Body of pancreas (tissue), 4 donors: ENCODE data around the gene PALS1. TPM values are rescaled to one million over a fixed set of nuclear protein-coding genes. Genes with fewer than 3 reads are reported as not detected.

Experiments used
- ATAC-seq: fragments of 150-250 bp; one replicate; pipeline ENCODE4 v1.9.1; 2016
- DNase-seq, 4 donors: peaks; one replicate each; pipeline ENCODE4 v3.0.0-alpha.2; 2019
- H3K27ac ChIP-seq, 4 donors: fragments of 200-600 bp; sonication (generic); 1 replicate in 3 of 4; 2 replicates in 1 of 4; pipeline versions ENCODE4 v1.5.1 to v1.6.1; 2016 to 2019; ENCODE audit warnings: mild to moderate bottlenecking in 1 of 4, mixed read lengths in 1 of 4, moderate library complexity in 1 of 4
- H3K27me3 ChIP-seq, 2 donors: fragments of 200-600 bp; sonication (generic); one replicate each; pipeline ENCODE4 v1.6.0; 2016; ENCODE audit warnings: mild to moderate bottlenecking in 1 of 2
- H3K36me3 ChIP-seq, 2 donors: fragments of 200-600 bp; sonication (generic); replicated peaks in 1 of 2; 2 replicates each; pipeline ENCODE4 v1.5.1; 2016; ENCODE audit warnings: low read depth in 2 of 2; ENCODE audit not compliant: insufficient read depth in 1 of 2
- H3K4me1 ChIP-seq: fragments of 200-600 bp; sonication (generic); one replicate; pipeline ENCODE4 v1.6.0; 2016
- H3K4me3 ChIP-seq, 2 donors: fragments of 200-600 bp; sonication (generic); 1 replicate in 1 of 2; 2 replicates in 1 of 2; pipeline ENCODE4 v1.5.1; 2016 to 2019
- H3K9me3 ChIP-seq, 3 donors: fragments of 200-600 bp; sonication (generic); 1 replicate in 2 of 3; 2 replicates in 1 of 3; pipeline ENCODE4 v1.5.1; 2016
- POLR2A ChIP-seq, 3 donors: fragments of 450-650 bp; IDR thresholded peaks; one replicate each; pipeline ENCODE4 v1.6.1; 2016; ENCODE audit warnings: antibody characterized with exemption in 3 of 3, mild to moderate bottlenecking in 2 of 3
- WGBS, 2 donors: methylation state at CpG; one replicate each; pipeline ENCODE4 v1.1.5; 2017; 5-methylcytosine and 5-hydroxymethylcytosine counted together
- intact Hi-C: fragments of 100-400 bp; cut with DNase I; formaldehyde crosslinking; loops from one replicate; pipeline ENCODE4 v1.15.1; 2023
- total RNA-seq, 2 donors: library from RNA; depleted of rRNA; stranded (reverse); fragments of >200 nt; gene quantifications; one replicate each; pipeline ENCODE4 v1.1.0, GENCODE V29; 2016
- TF ChIP-seq, protein P1 (sequence below), 7 experiments: fragments of 450-650 bp in 4 of 7; fragments of 200-600 bp in 3 of 7; sonication (generic) in 3 of 7; IDR thresholded peaks; one replicate each; pipeline ENCODE4 v1.5.1; 2016 to 2019; ENCODE audit warnings: antibody characterized with exemption in 7 of 7

The PALS1 gene
- total RNA-seq, 2 donors from 2014 or later, result 6.9 to 11.4 TPM

DNA sequence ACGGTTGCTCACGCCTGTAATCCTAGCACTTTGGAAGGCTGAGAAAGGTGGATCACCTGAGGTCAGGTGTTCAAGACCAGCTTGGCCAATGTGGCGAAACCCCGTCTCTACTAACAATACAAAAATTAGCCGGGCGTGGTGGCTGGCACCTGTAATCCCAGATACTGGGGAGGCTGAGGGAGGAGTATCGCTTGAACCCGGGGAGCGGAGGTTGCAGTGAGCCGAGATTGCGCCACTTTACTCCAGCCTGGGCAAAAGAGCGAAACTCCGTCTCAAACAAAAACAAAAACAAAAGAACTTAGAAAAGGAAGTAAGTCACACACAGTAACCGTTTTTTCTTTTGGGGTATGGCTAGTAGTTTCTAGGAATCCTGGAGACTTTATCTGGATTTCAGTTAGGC, 1.7 kb upstream of the PALS1 start:
- TF ChIP-seq, protein P1, sequence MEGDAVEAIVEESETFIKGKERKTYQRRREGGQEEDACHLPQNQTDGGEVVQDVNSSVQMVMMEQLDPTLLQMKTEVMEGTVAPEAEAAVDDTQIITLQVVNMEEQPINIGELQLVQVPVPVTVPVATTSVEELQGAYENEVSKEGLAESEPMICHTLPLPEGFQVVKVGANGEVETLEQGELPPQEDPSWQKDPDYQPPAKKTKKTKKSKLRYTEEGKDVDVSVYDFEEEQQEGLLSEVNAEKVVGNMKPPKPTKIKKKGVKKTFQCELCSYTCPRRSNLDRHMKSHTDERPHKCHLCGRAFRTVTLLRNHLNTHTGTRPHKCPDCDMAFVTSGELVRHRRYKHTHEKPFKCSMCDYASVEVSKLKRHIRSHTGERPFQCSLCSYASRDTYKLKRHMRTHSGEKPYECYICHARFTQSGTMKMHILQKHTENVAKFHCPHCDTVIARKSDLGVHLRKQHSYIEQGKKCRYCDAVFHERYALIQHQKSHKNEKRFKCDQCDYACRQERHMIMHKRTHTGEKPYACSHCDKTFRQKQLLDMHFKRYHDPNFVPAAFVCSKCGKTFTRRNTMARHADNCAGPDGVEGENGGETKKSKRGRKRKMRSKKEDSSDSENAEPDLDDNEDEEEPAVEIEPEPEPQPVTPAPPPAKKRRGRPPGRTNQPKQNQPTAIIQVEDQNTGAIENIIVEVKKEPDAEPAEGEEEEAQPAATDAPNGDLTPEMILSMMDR (IDR thresholded peaks at IDR 0.05), result no peak
- TF ChIP-seq POLR2A (IDR thresholded peaks at IDR 0.05), result no peak
- H3K4me3 ChIP-seq, result peak overlapping the region in 1 of 2 donors; percentile 4
- H3K27ac ChIP-seq, result no peak overlapping the region
- H3K36me3 ChIP-seq, result no peaks in the 10 kb centered on the region
- H3K4me1 ChIP-seq, result peaks cover 15% of the 10 kb centered on the region
- DNase-seq (no peak), ATAC-seq (no peak)
- H3K9me3 ChIP-seq, result no peaks in the 10 kb centered on the region
- intact Hi-C loops, result no loop called here
- WGBS, 2 donors, result 89 to 94% methylated on average over 14 of the region's 14 CpGs
- no peaks in the 10 kb centered on the region for H3K27me3 ChIP-seq

DNA sequence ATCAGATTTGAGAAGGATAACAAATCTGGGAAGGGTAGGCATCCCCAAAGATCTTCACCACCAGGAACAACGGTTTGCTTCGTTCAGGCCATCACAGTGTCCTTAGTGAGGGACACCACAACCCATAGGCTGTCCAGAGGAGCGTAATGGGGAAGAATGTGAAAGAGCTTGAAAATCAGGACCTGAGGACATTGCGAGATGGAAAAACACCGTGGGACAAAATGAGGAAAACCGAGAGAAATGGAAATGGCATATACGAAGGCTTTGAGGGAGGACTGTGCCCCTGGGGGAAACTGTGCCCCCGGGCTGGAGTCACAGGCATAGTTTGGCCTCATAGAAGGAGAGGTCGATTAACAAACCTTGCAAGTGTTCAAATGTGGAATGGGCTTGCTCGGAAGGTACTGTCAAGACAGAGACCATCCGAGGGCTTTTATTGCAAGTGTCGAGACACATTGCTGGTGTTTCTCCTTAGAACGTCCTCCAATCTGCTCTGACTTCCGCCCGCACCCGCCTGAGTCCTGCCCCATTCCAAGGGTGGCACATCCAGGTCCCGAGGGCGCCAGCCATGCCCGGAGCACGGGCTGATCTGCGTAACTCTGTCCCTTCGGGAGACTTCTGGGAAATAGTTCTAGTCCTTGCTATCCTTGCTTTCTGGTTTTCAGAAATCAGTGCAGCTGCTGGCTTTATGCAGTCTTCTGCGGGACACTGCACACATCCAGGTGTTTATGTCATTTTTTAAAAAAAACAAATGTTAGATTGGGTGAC, 885 bp upstream of the PALS1 start:
- Histone ChIP-seq H3K4me1 (peaks cover 15% of the 10 kb centered on the region), H3K36me3 (no peaks in the 10 kb centered on the region), H3K27ac (peak overlapping the region; percentile 78 to 100 (median 100)), H3K9me3 (no peaks in the 10 kb centered on the region), H3K27me3 (no peaks in the 10 kb centered on the region), H3K4me3 (peak overlapping the region; percentile 4 to 28)
- no peak for TF ChIP-seq POLR2A (IDR thresholded peaks at IDR 0.05)
- TF ChIP-seq, protein P1 (IDR thresholded peaks at IDR 0.05), result no peak
- WGBS, 2 donors, result 11% methylated on average over 22 to 23 of the region's 23 CpGs
- intact Hi-C loops, result no loop called here
- DNase-seq (peak; percentile 73 to 76 (median 75)), ATAC-seq (peak; percentile 55)

DNA sequence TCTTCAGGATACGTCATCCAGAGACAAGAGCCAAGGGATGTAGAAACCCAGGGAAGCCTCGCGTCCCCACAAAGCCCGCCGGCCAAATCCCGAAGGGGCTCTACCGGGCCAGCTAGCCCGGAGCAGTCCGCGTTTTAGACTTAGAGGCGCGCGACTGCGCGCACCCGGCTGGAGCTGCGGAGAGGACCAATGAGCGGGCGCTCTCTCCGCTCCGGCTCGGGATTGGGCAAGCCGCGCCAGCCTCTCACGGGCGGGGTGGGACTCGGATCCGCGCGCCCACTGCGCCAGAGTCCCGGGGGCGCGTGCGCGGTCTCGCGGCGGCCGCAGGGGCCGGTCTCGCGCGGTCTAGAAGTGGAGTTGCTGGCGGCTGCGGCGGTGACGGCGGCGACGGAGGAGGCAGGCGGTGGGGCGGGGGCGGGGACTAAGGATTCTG, 241 bp upstream of the PALS1 start:
- ATAC-seq, result peak; percentile 95
- peak overlapping the region; percentile 97 to 100 (median 100) for H3K27ac ChIP-seq

DNA sequence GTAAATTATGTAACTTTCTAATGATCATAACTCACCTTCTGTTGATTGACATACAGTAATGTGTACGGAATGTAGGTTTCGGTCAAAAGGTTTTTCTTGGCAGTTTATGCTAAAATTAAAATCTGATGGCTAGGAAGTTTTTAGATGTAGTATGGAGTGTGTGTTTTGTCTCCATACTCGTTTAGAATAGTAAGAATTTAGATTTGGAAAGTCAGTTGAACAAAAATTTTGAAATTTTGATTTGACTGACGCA, 859 bp downstream of the PALS1 start:
- H3K27ac ChIP-seq, result peak overlapping the region; percentile 97 to 100 (median 100)
- ATAC-seq (no peak), DNase-seq (no peak)
- H3K27me3 ChIP-seq, result no peaks in the 10 kb centered on the region
- no peaks in the 10 kb centered on the region for H3K36me3 ChIP-seq
- 5 to 6% methylated on average over 4 of the region's 4 CpGs for WGBS, 2 donors
- peak overlapping the region; percentile 74 to 86 for H3K4me3 ChIP-seq
- TF ChIP-seq, protein P1 (IDR thresholded peaks at IDR 0.05), result no peak
- no peak for TF ChIP-seq POLR2A (IDR thresholded peaks at IDR 0.05)
- H3K4me1 ChIP-seq, result peaks cover 15% of the 10 kb centered on the region
- no peaks in the 10 kb centered on the region for H3K9me3 ChIP-seq
- intact Hi-C loops, result no loop called here

More for the DNA sequence above, 241 bp upstream of the PALS1 start:
- Histone ChIP-seq H3K9me3 (no peaks in the 10 kb centered on the region), H3K36me3 (no peaks in the 10 kb centered on the region), H3K27me3 (no peaks in the 10 kb centered on the region), H3K4me3 (peak overlapping the region; percentile 74 to 86), H3K4me1 (peaks cover 15% of the 10 kb centered on the region)
- TF ChIP-seq, protein P1 (IDR thresholded peaks at IDR 0.05), result peak in 1 of 7 experiments; percentile 10
- TF ChIP-seq POLR2A (IDR thresholded peaks at IDR 0.05), result peak; percentile 66 to 88 (median 82)
- peak; percentile 96 to 97 (median 96) for DNase-seq
- 0% methylated on average over 7 to 49 of the region's 54 CpGs for WGBS, 2 donors
- intact Hi-C loops, result no loop called here

DNA sequence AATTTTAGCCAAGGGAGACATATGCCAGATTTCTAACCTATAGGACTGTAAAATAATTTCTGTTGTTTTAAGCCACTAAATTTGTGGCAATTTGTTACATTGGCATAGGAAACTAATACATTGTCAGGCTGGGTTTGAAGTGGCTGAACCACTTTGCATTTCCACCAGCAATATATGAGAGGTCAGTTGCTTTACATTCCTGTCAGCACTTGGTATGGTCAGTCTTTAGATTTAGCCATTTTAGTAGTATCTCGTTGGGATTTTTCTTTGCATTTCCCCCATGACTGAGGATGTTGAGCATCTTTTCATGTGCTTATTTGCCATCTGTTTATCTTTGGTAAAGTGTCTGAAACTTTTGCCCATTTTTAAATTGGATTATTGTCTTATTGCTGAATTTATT, 3.9 kb downstream of the PALS1 start:
- no peak overlapping the region for H3K4me3 ChIP-seq
- ATAC-seq (no peak), DNase-seq (no peak)
- peaks cover 7% of the 10 kb centered on the region for H3K4me1 ChIP-seq
- H3K9me3 ChIP-seq, result no peaks in the 10 kb centered on the region
- intact Hi-C loops, result no loop called here
- TF ChIP-seq, protein P1 (IDR thresholded peaks at IDR 0.05), result no peak
- no peak for TF ChIP-seq POLR2A (IDR thresholded peaks at IDR 0.05)
- H3K27me3 ChIP-seq, result no peaks in the 10 kb centered on the region
- 63 to 88% methylated on average over 1 of the region's 1 CpG for WGBS, 2 donors
- H3K27ac ChIP-seq, result no peak overlapping the region
- H3K36me3 ChIP-seq, result no peaks in the 10 kb centered on the region
